Glutamatergic neuron (in vitro differentiated cells): ENCODE data around the gene GATAD2A. TPM values are rescaled to one million over a fixed set of nuclear protein-coding genes. Genes with fewer than 3 reads are reported as not detected.

Experiments
- DNase-seq: peaks from one replicate; pipeline ENCODE4 v3.0.0; 2022
- H3K27ac Mint-ChIP-seq: one replicate; pipeline ENCODE4 v1.8.0; 2020; ENCODE audit warnings: mild to moderate bottlenecking, mixed read lengths, inconsistent platforms; ENCODE audit not compliant: unreplicated experiment
- H3K27me3 Mint-ChIP-seq: one replicate; pipeline ENCODE4 v1.8.0; 2020; ENCODE audit warnings: mild to moderate bottlenecking, moderate library complexity, mixed read lengths, inconsistent platforms; ENCODE audit not compliant: unreplicated experiment
- H3K36me3 Mint-ChIP-seq: one replicate; pipeline ENCODE4 v1.8.0; 2020; ENCODE audit warnings: mild to moderate bottlenecking, mixed read lengths, inconsistent platforms; ENCODE audit not compliant: unreplicated experiment
- H3K4me1 Mint-ChIP-seq: one replicate; pipeline ENCODE4 v1.8.0; 2020; ENCODE audit warnings: mild to moderate bottlenecking, low read depth, mixed read lengths, inconsistent platforms; ENCODE audit not compliant: unreplicated experiment
- H3K4me3 Mint-ChIP-seq: one replicate; pipeline ENCODE4 v1.8.0; 2020; ENCODE audit warnings: mild to moderate bottlenecking, mixed read lengths, inconsistent platforms; ENCODE audit not compliant: unreplicated experiment
- H3K9me3 Mint-ChIP-seq: one replicate; pipeline ENCODE4 v1.8.0; 2020; ENCODE audit warnings: mild to moderate bottlenecking, moderate library complexity, mixed read lengths, inconsistent platforms; ENCODE audit not compliant: unreplicated experiment
- CTCF ChIP-seq: fragments of 200-600 bp; sonication (generic); IDR thresholded peaks from one replicate; pipeline ENCODE4 v1.5.0; 2021; ENCODE audit not compliant: partially characterized antibody, unreplicated experiment
- total RNA-seq: library from RNA; stranded (reverse); fragmentation: NEBNext Ultra II Directional; extraction: Animal tissue kit (Norgen Biotek cat#: 25700); gene quantifications from one replicate; pipeline ENCODE4 v1.2.1, GENCODE V29; 2021; ENCODE audit not compliant: unreplicated experiment

The GATAD2A gene
- total RNA-seq, 1 donor from 2014 or later = 203 TPM

GRCh38 chr19:19487077-19487949, 81.8 kb downstream of the GATAD2A start:
- TF ChIP-seq CTCF = no peak
- H3K27me3 Mint-ChIP-seq = peaks cover 34% of the 10 kb centered on the region
- no peaks in the 10 kb centered on the region for H3K36me3 Mint-ChIP-seq
- no peak for DNase-seq
- H3K9me3 Mint-ChIP-seq = peaks cover 32% of the 10 kb centered on the region
- H3K4me3 Mint-ChIP-seq = peak overlapping the region; percentile 87
- peak overlapping the region; percentile 100 for H3K27ac Mint-ChIP-seq
- peaks cover 62% of the 10 kb centered on the region for H3K4me1 Mint-ChIP-seq

GRCh38 chr19:19487950-19488874, 82.7 kb downstream of the GATAD2A start:
- Mint-ChIP-seq H3K9me3 (peaks cover 32% of the 10 kb centered on the region), H3K4me1 (peaks cover 54% of the 10 kb centered on the region), H3K27ac (peak overlapping the region; percentile 100), H3K36me3 (no peaks in the 10 kb centered on the region), H3K27me3 (peaks cover 32% of the 10 kb centered on the region), H3K4me3 (peak overlapping the region; percentile 80)
- no peak for DNase-seq
- TF ChIP-seq CTCF = no peak

- Mint-ChIP-seq H3K4me3 (peak overlapping the region; percentile 80), H3K27me3 (peaks cover 31% of the 10 kb centered on the region), H3K4me1 (peaks cover 53% of the 10 kb centered on the region), H3K36me3 (no peaks in the 10 kb centered on the region), H3K27ac (peak overlapping the region; percentile 100), H3K9me3 (peaks cover 32% of the 10 kb centered on the region)
- peak; percentile 80 for DNase-seq
- no peak for TF ChIP-seq CTCF
Observed at GRCh38 chr19:19488875-19489690, 83.6 kb downstream of the GATAD2A start.

GRCh38 chr19:19489804-19490204, 84.3 kb downstream of the GATAD2A start:
- H3K9me3 Mint-ChIP-seq = peaks cover 32% of the 10 kb centered on the region
- no peak for TF ChIP-seq CTCF
- H3K4me1 Mint-ChIP-seq = peaks cover 52% of the 10 kb centered on the region
- DNase-seq = no peak
- peak overlapping the region; percentile 100 for H3K27ac Mint-ChIP-seq
- H3K4me3 Mint-ChIP-seq = peak overlapping the region; percentile 80
- H3K27me3 Mint-ChIP-seq = peaks cover 30% of the 10 kb centered on the region
- no peaks in the 10 kb centered on the region for H3K36me3 Mint-ChIP-seq
